Activated naive CD4-positive, alpha-beta T cell treated with anti-CD3 and anti-CD28 coated beads, Interleukin-2, amount 50 U/mL, for 72 hours (primary cell): Measurements from ENCODE around the gene GARIN5B. TPM values are rescaled to one million over a fixed set of nuclear protein-coding genes. Genes with fewer than 3 reads are reported as not detected.
"Not testable (repeated sequence)": the region's sequence is repeated elsewhere in the genome, so short reads cannot be mapped to it uniquely, and the experiment has no call there.

Source experiments
- ATAC-seq, 2 donors: fragments of 150-1000 bp; cut with Tn5 transposase; 2 replicates each; pipeline ENCODE4 v1.10.0; 2021; ENCODE audit warnings: mild to moderate bottlenecking in 2 of 2, moderate library complexity in 2 of 2
- DNase-seq, 2 donors: peaks; one replicate each; pipeline ENCODE4 v3.0.0; 2021 to 2022; ENCODE audit warnings: low spot score in 2 of 2
- H3K27ac Mint-ChIP-seq, 2 donors: one replicate each; pipeline ENCODE4 v1.8.0; 2022; ENCODE audit warnings: mild to moderate bottlenecking in 2 of 2, mixed read lengths in 2 of 2
- H3K36me3 Mint-ChIP-seq, 2 donors: one replicate each; pipeline ENCODE4 v1.8.0; 2022; ENCODE audit warnings: mixed read lengths in 2 of 2
- H3K9me3 Mint-ChIP-seq, 2 donors: one replicate each; pipeline ENCODE4 v1.8.0; 2022; ENCODE audit warnings: mixed read lengths in 2 of 2
- total RNA-seq, 2 donors: library from RNA; stranded (reverse); gene quantifications; one replicate each; pipeline ENCODE4 v1.2.3, GENCODE V29; 2022

GARIN5B gene
- total RNA-seq, result not detected

- DNase-seq, result no peak
- Mint-ChIP-seq H3K9me3 (no peaks in the 10 kb centered on the region), H3K27ac (no peak within 1 kb of the TSS), H3K36me3 (no peaks in the 10 kb centered on the region)
- ATAC-seq, result no peak
These were observed at the start of gene GARIN5B for GRCh38 chr19:55362990-55363716. TSS of gene GARIN5B (minus strand) at chr19:55363260. CDS start at chr19:55363066, 194 bp downstream.

GRCh38 chr19:55410168-55410567 is 47.1 kb upstream of the GARIN5B start:
- Mint-ChIP-seq H3K27ac (no peak overlapping the region), H3K36me3 (peaks cover 37 to 43% of the 10 kb centered on the region in 2 donors), H3K9me3 (peaks cover 4 to 15% of the 10 kb centered on the region in 2 donors)
- ATAC-seq, result no peak
- no peak for DNase-seq

GRCh38 chr19:55409179-55409578 is 46.1 kb upstream of the GARIN5B start:
- not testable (repeated sequence) for DNase-seq, ATAC-seq
- Mint-ChIP-seq H3K27ac (peak overlapping the region; percentile 97 to 99), H3K9me3 (peaks cover 4 to 15% of the 10 kb centered on the region in 2 donors), H3K36me3 (peaks cover 37 to 43% of the 10 kb centered on the region in 2 donors)

DNA sequence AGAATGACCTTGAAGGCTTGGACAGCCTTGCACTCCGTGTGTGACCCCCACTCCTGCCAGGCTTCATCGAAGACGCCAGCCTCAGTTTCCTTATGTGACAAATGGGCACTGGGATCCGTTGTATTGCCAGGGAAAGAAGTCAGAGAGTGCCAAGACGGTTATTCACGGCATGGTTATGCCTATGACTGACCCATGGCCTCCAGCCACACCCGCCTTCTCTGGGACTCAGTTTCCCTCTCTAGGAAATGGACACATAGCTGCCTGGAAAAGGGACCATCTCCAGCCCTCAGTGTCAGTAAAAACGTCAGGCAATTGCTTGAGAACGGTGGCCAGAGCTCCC is 45.4 kb upstream of the GARIN5B start:
- Mint-ChIP-seq H3K27ac (peak overlapping the region; percentile 97 to 99), H3K9me3 (peaks cover 4 to 15% of the 10 kb centered on the region in 2 donors), H3K36me3 (peaks cover 37 to 43% of the 10 kb centered on the region in 2 donors)
- no peak for DNase-seq
- no peak for ATAC-seq

- ATAC-seq (peak; percentile 91 to 94), DNase-seq (peak; percentile 96)
- peaks cover 41 to 49% of the 10 kb centered on the region in 2 donors for H3K36me3 Mint-ChIP-seq
- H3K27ac Mint-ChIP-seq, result peak overlapping the region; percentile 97 to 99
- peaks cover 4 to 15% of the 10 kb centered on the region in 2 donors for H3K9me3 Mint-ChIP-seq
These were observed 44.9 kb upstream of the GARIN5B start for GRCh38 chr19:55407800-55408532.

- Mint-ChIP-seq H3K36me3 (peaks cover 42 to 51% of the 10 kb centered on the region in 2 donors), H3K9me3 (peaks cover 4 to 15% of the 10 kb centered on the region in 2 donors), H3K27ac (peak within 1 kb of the TSS; percentile 97 to 99)
- not testable (repeated sequence) for DNase-seq, ATAC-seq
These were observed 44.4 kb upstream of the GARIN5B start, which contains the start of gene UBE2S for GRCh38 chr19:55407550-55407799. TSS of gene UBE2S (minus strand) at chr19:55407788. CDS start at chr19:55407589, 199 bp downstream.

GRCh38 chr19:55406826-55407549 is 43.9 kb upstream of the GARIN5B start:
- peak in 1 of 2 donors; percentile 35 for DNase-seq
- Mint-ChIP-seq H3K36me3 (peaks cover 44 to 54% of the 10 kb centered on the region in 2 donors), H3K27ac (peak overlapping the region; percentile 96 to 99), H3K9me3 (peaks cover 4 to 15% of the 10 kb centered on the region in 2 donors)
- peak in 1 of 2 donors; percentile 2 for ATAC-seq

- no peak for ATAC-seq
- DNase-seq, result no peak
- peak overlapping the region; percentile 97 to 99 for H3K27ac Mint-ChIP-seq
- H3K36me3 Mint-ChIP-seq, result peaks cover 47 to 59% of the 10 kb centered on the region in 2 donors
- H3K9me3 Mint-ChIP-seq, result peaks cover 4 to 13% of the 10 kb centered on the region in 2 donors
These were observed 43.2 kb upstream of the GARIN5B start for GRCh38 chr19:55406091-55406825.

- no peak for DNase-seq
- Mint-ChIP-seq H3K9me3 (peaks cover 4 to 12% of the 10 kb centered on the region in 2 donors), H3K27ac (peak overlapping the region; percentile 97 to 99), H3K36me3 (peaks cover 47 to 63% of the 10 kb centered on the region in 2 donors)
- ATAC-seq, result no peak
These were observed 42.6 kb upstream of the GARIN5B start for GRCh38 chr19:55405638-55406037.

GRCh38 chr19:55402509-55402908 is 39.4 kb upstream of the GARIN5B start:
- H3K9me3 Mint-ChIP-seq, result no peaks in the 10 kb centered on the region
- DNase-seq (no peak), ATAC-seq (no peak)
- peak overlapping the region; percentile 45 to 96 for H3K27ac Mint-ChIP-seq
- peaks cover 27 to 41% of the 10 kb centered on the region in 2 donors for H3K36me3 Mint-ChIP-seq

DNA sequence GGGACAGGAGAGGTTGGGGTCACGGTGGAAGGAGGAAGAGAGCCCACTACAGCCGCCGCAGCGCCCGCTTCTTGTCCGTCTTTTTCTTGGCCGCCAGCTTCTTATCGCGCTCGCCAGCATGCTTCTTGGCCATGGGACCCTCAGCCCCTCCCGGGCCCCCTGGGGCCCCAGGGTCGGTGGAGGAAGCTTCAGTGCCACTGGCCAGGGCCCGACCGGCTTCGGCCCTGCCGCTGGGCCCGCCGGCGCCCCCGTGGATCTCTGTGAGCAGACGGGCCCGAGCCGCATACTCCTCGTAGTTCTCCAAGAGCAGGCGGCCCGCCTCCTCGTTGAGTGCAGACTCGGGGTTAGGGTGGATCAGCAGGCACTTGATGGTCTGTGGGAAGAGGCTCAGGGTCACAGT is 38.3 kb upstream of the GARIN5B start:
- H3K9me3 Mint-ChIP-seq, ATAC-seq, DNase-seq: not testable (repeated sequence)
- Mint-ChIP-seq H3K27ac (peak overlapping the region; percentile 57 to 96), H3K36me3 (peaks cover 20 to 33% of the 10 kb centered on the region in 2 donors)

GRCh38 chr19:55400281-55401087 is 37.4 kb upstream of the GARIN5B start:
- Mint-ChIP-seq H3K27ac (peak overlapping the region; percentile 48 to 86), H3K36me3 (peaks cover 11 to 24% of the 10 kb centered on the region in 2 donors), H3K9me3 (no peaks in the 10 kb centered on the region)
- ATAC-seq (peak in 1 of 2 donors; percentile 11), DNase-seq (no peak)

GRCh38 chr19:55398200-55398925 is 35.3 kb upstream of the GARIN5B start:
- no peak for DNase-seq
- Mint-ChIP-seq H3K36me3 (peaks cover 10 to 20% of the 10 kb centered on the region in 2 donors), H3K27ac (peak overlapping the region; percentile 39 to 81), H3K9me3 (no peaks in the 10 kb centered on the region)
- ATAC-seq, result peak; percentile 43 to 54

GRCh38 chr19:55392820-55393761 is 30.0 kb upstream of the GARIN5B start:
- Mint-ChIP-seq H3K9me3 (no peaks in the 10 kb centered on the region), H3K36me3 (peaks cover 4 to 12% of the 10 kb centered on the region in 2 donors), H3K27ac (peak overlapping the region; percentile 60 to 64)
- ATAC-seq, result peak in 1 of 2 donors; percentile 7
- no peak for DNase-seq
